Measurements from ENCODE around the gene OR6A2.

OR6A2 gene

GRCh38 chr11:6746626-6747025 is 52.9 kb downstream of the OR6A2 start:
- no peaks in the 10 kb centered on the region for H3F3A ChIP-seq (ENCODE audit: insufficient read depth)
- H3K9me3 ChIP-seq (ENCODE audit: insufficient read depth, low read length), result no peaks in the 10 kb centered on the region
- H3K27me3 ChIP-seq (ENCODE audit: low read length), result no peaks in the 10 kb centered on the region
- H3K4me2 ChIP-seq (ENCODE audit: low read depth, low read length, poor library complexity, severe bottlenecking), result no peak overlapping the region
- H3K27ac ChIP-seq (ENCODE audit: low read depth, low read length), result no peak overlapping the region
- H3K9ac ChIP-seq (ENCODE audit: low read length), result no peak overlapping the region
- H3K4me3 ChIP-seq (ENCODE audit: insufficient read depth, low read length, poor library complexity, severe bottlenecking), result no peak overlapping the region
- H4K20me1 ChIP-seq (ENCODE audit: low read depth, low read length), result no peaks in the 10 kb centered on the region
- H3K9me2 ChIP-seq (replicated peaks; ENCODE audit: insufficient read depth, low read length), result no peaks in the 10 kb centered on the region
- H2AFZ ChIP-seq (ENCODE audit: low read depth, low read length, severe bottlenecking), result no peak overlapping the region
- no peaks in the 10 kb centered on the region for H3K79me2 ChIP-seq (ENCODE audit: insufficient read depth, low read length)
- no peaks in the 10 kb centered on the region for H3K36me3 ChIP-seq (ENCODE audit: low read length)
- TF ChIP-seq CTCF (IDR thresholded peaks at IDR 0.05; ENCODE audit: insufficient read depth, low read length, poor library complexity, severe bottlenecking), result no peak
- TF ChIP-seq EZH2phosphoT487 (conservative IDR thresholded peaks at IDR 0.05; ENCODE audit: low read length), result no peak

GRCh38 chr11:6746086-6746618 is 53.3 kb downstream of the OR6A2 start:
- Histone ChIP-seq H3K27ac (ENCODE audit: low read depth, low read length) (no peak overlapping the region), H3K36me3 (ENCODE audit: low read length) (no peaks in the 10 kb centered on the region), H3F3A (ENCODE audit: insufficient read depth) (no peaks in the 10 kb centered on the region)

GRCh38 chr11:6745465-6746015 is 53.9 kb downstream of the OR6A2 start:
- no peak for TF ChIP-seq EZH2phosphoT487 (conservative IDR thresholded peaks at IDR 0.05; ENCODE audit: low read length)
- no peak for TF ChIP-seq CTCF (IDR thresholded peaks at IDR 0.05; ENCODE audit: insufficient read depth, low read length, poor library complexity, severe bottlenecking)
- Histone ChIP-seq H3K36me3 (ENCODE audit: low read length) (no peaks in the 10 kb centered on the region), H2AFZ (ENCODE audit: low read depth, low read length, severe bottlenecking) (no peak overlapping the region), H3K79me2 (ENCODE audit: insufficient read depth, low read length) (no peaks in the 10 kb centered on the region), H3K27me3 (ENCODE audit: low read length) (no peaks in the 10 kb centered on the region), H3K9me2 (replicated peaks; ENCODE audit: insufficient read depth, low read length) (no peaks in the 10 kb centered on the region), H3K27ac (ENCODE audit: low read depth, low read length) (no peak overlapping the region), H3K4me2 (ENCODE audit: low read depth, low read length, poor library complexity, severe bottlenecking) (no peak overlapping the region), H3K9ac (ENCODE audit: low read length) (no peak overlapping the region), H4K20me1 (ENCODE audit: low read depth, low read length) (no peaks in the 10 kb centered on the region), H3F3A (ENCODE audit: insufficient read depth) (no peaks in the 10 kb centered on the region), H3K9me3 (ENCODE audit: insufficient read depth, low read length) (no peaks in the 10 kb centered on the region), H3K4me3 (ENCODE audit: insufficient read depth, low read length, poor library complexity, severe bottlenecking) (no peak overlapping the region)

More at GRCh38 chr11:6746086-6746618, 53.3 kb downstream of the OR6A2 start:
- no peaks in the 10 kb centered on the region for H3K27me3 ChIP-seq (ENCODE audit: low read length)
- no peaks in the 10 kb centered on the region for H3K9me3 ChIP-seq (ENCODE audit: insufficient read depth, low read length)
- no peaks in the 10 kb centered on the region for H3K79me2 ChIP-seq (ENCODE audit: insufficient read depth, low read length)
- TF ChIP-seq EZH2phosphoT487 (conservative IDR thresholded peaks at IDR 0.05; ENCODE audit: low read length) (no peak), CTCF (IDR thresholded peaks at IDR 0.05; ENCODE audit: insufficient read depth, low read length, poor library complexity, severe bottlenecking) (no peak)
- no peak overlapping the region for H3K9ac ChIP-seq (ENCODE audit: low read length)
- no peak overlapping the region for H3K4me3 ChIP-seq (ENCODE audit: insufficient read depth, low read length, poor library complexity, severe bottlenecking)
- no peaks in the 10 kb centered on the region for H3K9me2 ChIP-seq (replicated peaks; ENCODE audit: insufficient read depth, low read length)
- H4K20me1 ChIP-seq (ENCODE audit: low read depth, low read length), result no peaks in the 10 kb centered on the region
- no peak overlapping the region for H2AFZ ChIP-seq (ENCODE audit: low read depth, low read length, severe bottlenecking)
- H3K4me2 ChIP-seq (ENCODE audit: low read depth, low read length, poor library complexity, severe bottlenecking), result no peak overlapping the region

Data from SU-DHL-6 (cell line).